Caco-2 (cell line): ENCODE results near the gene GRIK3. TPM values are rescaled to one million over a fixed set of nuclear protein-coding genes. Genes with fewer than 3 reads are reported as not detected.
"Not testable (repeated sequence)": the region's sequence is repeated elsewhere in the genome, so short reads cannot be mapped to it uniquely, and the experiment has no call there.

ENCODE experiments used
- Bru-seq: library from RNA; stranded (reverse); fragments of 400-500 nt; gene quantifications from one replicate; lab custom pipeline; 2021; lab: Mats Ljungman, UMichigan
- BruChase-seq, 2 experiments: library from RNA; stranded (reverse); fragments of 400-500 nt; gene quantifications; one replicate each; lab custom pipeline; 2021; lab: Mats Ljungman, UMichigan
- BruUV-seq: library from RNA; stranded (reverse); fragments of 400-500 nt; replicated peaks from 2 replicates; lab custom pipeline; 2021; lab: Mats Ljungman, UMichigan
- CTCF ChIA-PET: fragments of 300-600 bp; sonication (Branson Sonifier 250); formaldehyde crosslinking; loops from one replicate; lab custom pipeline; 2022; ENCODE audit warnings: antibody characterized with exemption; lab: Charles Lee
- POLR2A ChIA-PET: fragments of 300-600 bp; sonication (Branson Sonifier 250); formaldehyde crosslinking; loops from one replicate; lab custom pipeline; 2022; ENCODE audit warnings: antibody characterized with exemption; lab: Charles Lee
- DNase-seq, 2 experiments: peaks; one replicate each; pipeline versions ENCODE4 v3.0.0 to v3.0.0-alpha.2; 2020 to 2022
- H3K27me3 ChIP-seq: replicated peaks from 2 replicates; pipeline ENCODE4 v1.6.0; 2011; ENCODE audit warnings: low read length; ENCODE audit not compliant: control insufficient read depth, insufficient read depth
- H3K36me3 ChIP-seq: 2 replicates; pipeline ENCODE4 v1.5.1; 2011; ENCODE audit warnings: low read length; ENCODE audit not compliant: control insufficient read depth, insufficient read depth
- H3K4me1 ChIP-seq: fragments of 250-450 bp; sonication (Bioruptor Pico); 2 replicates; pipeline ENCODE4 v1.5.1; 2020; ENCODE audit warnings: mild to moderate bottlenecking
- H3K4me3 ChIP-seq: 2 replicates; pipeline ENCODE4 v1.5.1; 2011; ENCODE audit warnings: low read depth, mild to moderate bottlenecking, control low read depth, low read length
- H3K9me3 ChIP-seq: fragments of 250-450 bp; sonication (Bioruptor Pico); 2 replicates; pipeline ENCODE4 v1.5.1; 2020; ENCODE audit warnings: mild to moderate bottlenecking, moderate library complexity
- H3K27ac Mint-ChIP-seq: one replicate; pipeline ENCODE4 v1.8.0; 2022; ENCODE audit warnings: mixed read lengths; ENCODE audit not compliant: unreplicated experiment
- H3K27me3 Mint-ChIP-seq: one replicate; pipeline ENCODE4 v1.8.0; 2022; ENCODE audit warnings: mixed read lengths; ENCODE audit not compliant: insufficient read depth, unreplicated experiment
- H3K36me3 Mint-ChIP-seq: one replicate; pipeline ENCODE4 v1.8.0; 2022; ENCODE audit warnings: mild to moderate bottlenecking, mixed read lengths; ENCODE audit not compliant: insufficient read depth, unreplicated experiment
- H3K4me1 Mint-ChIP-seq: one replicate; pipeline ENCODE4 v1.8.0; 2022; ENCODE audit warnings: low read depth, mixed read lengths; ENCODE audit not compliant: unreplicated experiment
- H3K4me3 Mint-ChIP-seq: one replicate; pipeline ENCODE4 v1.8.0; 2022; ENCODE audit warnings: mild to moderate bottlenecking, moderate library complexity, mixed read lengths; ENCODE audit not compliant: unreplicated experiment
- H3K9me3 Mint-ChIP-seq: one replicate; pipeline ENCODE4 v1.8.0; 2022; ENCODE audit warnings: mixed read lengths; ENCODE audit not compliant: unreplicated experiment
- intact Hi-C: fragments of 100-400 bp; cut with micrococcal nuclease; formaldehyde crosslinking; loops from one replicate; pipeline ENCODE4 v1.10.0; 2022; ENCODE audit not compliant: unreplicated experiment
- long read RNA-seq: library from polyadenylated mRNA; stranded (forward); transcript quantifications from one replicate; pipeline ENCODE4 v2.0.0, GENCODE V29; 2022
- total RNA-seq: library from RNA; stranded (reverse); gene quantifications from 2 replicates; pipeline ENCODE4 v1.2.3, GENCODE V29; 2022
- TF ChIP-seq, protein P1 (sequence below), 2 experiments: fragments of 200-600 bp in 1 of 2; IDR thresholded peaks; 1 replicate in 1 of 2; 2 replicates in 1 of 2; pipeline versions ENCODE4 v1.5.1 to v1.8.0; 2011 to 2022; ENCODE audit warnings: antibody characterized with exemption in 1 of 2, control low read depth in 1 of 2, inconsistent platforms in 1 of 2, low read depth in 1 of 2, low read length in 1 of 2, mild to moderate bottlenecking in 1 of 2, moderate library complexity in 1 of 2; ENCODE audit not compliant: insufficient read depth in 1 of 2, severe bottlenecking in 1 of 2, unreplicated experiment in 1 of 2

GRIK3 gene
- total RNA-seq (not detected in 2 replicates), Bru-seq, nascent RNA (not detected), BruChase-seq, experiment 1, labeled RNA remaining after a 2-hour chase (not detected), BruChase-seq, experiment 2, labeled RNA remaining after a 6-hour chase (percentile 0 among the genes with signal in this experiment)
- long read RNA-seq: 0 reads

DNA sequence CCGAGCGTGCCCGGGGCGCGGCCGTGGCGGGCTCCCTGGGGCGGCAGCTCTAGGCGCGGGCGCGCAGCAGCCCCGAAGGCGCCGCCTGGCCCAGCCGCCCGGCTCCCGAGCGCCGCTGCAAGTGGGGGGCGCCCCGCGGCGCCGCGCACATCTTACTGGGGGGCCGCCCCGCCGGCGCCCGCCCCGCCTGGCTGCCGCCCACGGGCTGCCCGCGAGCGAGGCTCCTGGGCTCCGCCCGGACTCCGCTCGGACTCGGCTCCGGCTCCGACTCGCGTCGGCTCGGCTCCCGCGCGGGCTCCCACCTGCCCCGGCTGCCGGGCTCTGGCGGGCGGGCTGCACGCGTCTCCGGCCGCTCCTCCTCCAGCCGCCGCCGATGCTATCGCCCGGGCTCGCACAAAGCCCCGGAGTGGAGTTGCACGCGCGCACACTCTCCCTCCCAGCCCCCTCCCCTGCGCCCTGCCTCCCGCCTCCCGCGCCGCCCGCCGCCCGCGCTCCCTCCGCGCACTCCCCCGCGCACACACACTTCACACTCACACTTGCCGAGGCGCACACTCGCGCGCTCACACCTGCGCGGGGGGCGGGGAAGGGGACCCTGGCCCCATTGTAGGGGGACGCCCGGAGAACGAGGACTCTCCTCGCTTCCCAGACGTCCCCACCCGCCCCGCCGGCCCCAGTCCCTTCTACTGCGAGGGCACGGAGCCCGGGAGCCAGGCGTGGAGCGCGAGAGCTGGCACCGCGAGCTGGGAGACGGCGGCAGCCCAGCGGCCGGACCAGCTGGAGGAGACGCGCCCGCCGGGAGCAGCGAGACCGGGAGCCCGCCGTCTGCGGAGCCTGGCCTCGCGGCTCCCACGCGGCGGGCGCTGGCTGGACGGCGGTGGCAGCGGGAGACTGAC, at the start of gene GRIK3:
Gene GRIK3 (minus strand): TSS at position 395 of the 893 bp plus-strand sequence. CDS start 407 bp downstream, outside the sequence.
- Histone ChIP-seq H3K36me3 (no peaks in the 10 kb centered on the region), H3K4me1 (no peaks in the 10 kb centered on the region), H3K27me3 (no peaks in the 10 kb centered on the region; the same call in 1 of the 2 replicates), H3K4me3 (no peak within 1 kb of the TSS), H3K9me3 (no peaks in the 10 kb centered on the region)
- CTCF ChIA-PET: no interaction called here
- no peak within 1 kb of the TSS for H3K4me3 Mint-ChIP-seq
- TF ChIP-seq, protein P1, sequence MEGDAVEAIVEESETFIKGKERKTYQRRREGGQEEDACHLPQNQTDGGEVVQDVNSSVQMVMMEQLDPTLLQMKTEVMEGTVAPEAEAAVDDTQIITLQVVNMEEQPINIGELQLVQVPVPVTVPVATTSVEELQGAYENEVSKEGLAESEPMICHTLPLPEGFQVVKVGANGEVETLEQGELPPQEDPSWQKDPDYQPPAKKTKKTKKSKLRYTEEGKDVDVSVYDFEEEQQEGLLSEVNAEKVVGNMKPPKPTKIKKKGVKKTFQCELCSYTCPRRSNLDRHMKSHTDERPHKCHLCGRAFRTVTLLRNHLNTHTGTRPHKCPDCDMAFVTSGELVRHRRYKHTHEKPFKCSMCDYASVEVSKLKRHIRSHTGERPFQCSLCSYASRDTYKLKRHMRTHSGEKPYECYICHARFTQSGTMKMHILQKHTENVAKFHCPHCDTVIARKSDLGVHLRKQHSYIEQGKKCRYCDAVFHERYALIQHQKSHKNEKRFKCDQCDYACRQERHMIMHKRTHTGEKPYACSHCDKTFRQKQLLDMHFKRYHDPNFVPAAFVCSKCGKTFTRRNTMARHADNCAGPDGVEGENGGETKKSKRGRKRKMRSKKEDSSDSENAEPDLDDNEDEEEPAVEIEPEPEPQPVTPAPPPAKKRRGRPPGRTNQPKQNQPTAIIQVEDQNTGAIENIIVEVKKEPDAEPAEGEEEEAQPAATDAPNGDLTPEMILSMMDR (IDR thresholded peaks at IDR 0.05; ENCODE audit: insufficient read depth in 1 of 2, low read depth in 1 of 2, low read length in 1 of 2, severe bottlenecking in 1 of 2, unreplicated experiment in 1 of 2): no peak
- no peak for DNase-seq
- no TSS peak for BruUV-seq
- no peak within 1 kb of the TSS for H3K27ac Mint-ChIP-seq
- no peaks in the 10 kb centered on the region for H3K36me3 Mint-ChIP-seq
- H3K4me1 Mint-ChIP-seq: no peaks in the 10 kb centered on the region
- intact Hi-C loops: no loop called here
- POLR2A ChIA-PET: no interaction called here
- no peaks in the 10 kb centered on the region for H3K9me3 Mint-ChIP-seq
- peaks cover 5% of the 10 kb centered on the region for H3K27me3 Mint-ChIP-seq

DNA sequence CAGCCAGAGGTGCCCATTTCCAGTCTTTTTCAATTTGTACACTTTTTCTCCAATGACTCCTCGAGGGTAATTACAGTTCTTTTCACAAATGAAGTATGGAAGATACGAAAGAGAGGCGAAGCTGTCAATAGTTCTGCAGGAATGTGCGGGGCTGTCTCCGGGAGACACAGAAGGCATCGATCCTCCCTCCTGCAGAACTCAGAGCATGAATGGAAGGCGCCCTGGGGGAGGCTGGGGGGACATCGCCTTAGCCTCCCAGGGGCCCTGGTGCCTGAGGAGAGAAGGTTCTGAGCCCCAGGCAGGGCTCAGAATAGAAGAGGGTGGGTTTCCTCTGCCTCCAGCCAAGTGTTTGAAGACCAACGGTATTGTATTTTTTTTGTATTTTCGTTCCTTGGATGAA, 49.7 kb upstream of the GRIK3 start:
- ChIA-PET POLR2A (no interaction called here), CTCF (no interaction called here)
- TF ChIP-seq, protein P1 (IDR thresholded peaks at IDR 0.05; ENCODE audit: insufficient read depth in 1 of 2, low read depth in 1 of 2, low read length in 1 of 2, severe bottlenecking in 1 of 2, unreplicated experiment in 1 of 2): no peak
- BruUV-seq: no TSS peak
- Histone ChIP-seq H3K4me3 (no peak overlapping the region), H3K4me1 (no peaks in the 10 kb centered on the region), H3K9me3 (no peaks in the 10 kb centered on the region), H3K27me3 (no peaks in the 10 kb centered on the region), H3K36me3 (no peaks in the 10 kb centered on the region)
- Mint-ChIP-seq H3K27me3 (peaks cover 6% of the 10 kb centered on the region), H3K9me3 (no peaks in the 10 kb centered on the region), H3K4me1 (no peaks in the 10 kb centered on the region), H3K4me3 (no peak overlapping the region), H3K36me3 (no peaks in the 10 kb centered on the region), H3K27ac (no peak overlapping the region)
- intact Hi-C loops: no loop called here
- DNase-seq: no peak

DNA sequence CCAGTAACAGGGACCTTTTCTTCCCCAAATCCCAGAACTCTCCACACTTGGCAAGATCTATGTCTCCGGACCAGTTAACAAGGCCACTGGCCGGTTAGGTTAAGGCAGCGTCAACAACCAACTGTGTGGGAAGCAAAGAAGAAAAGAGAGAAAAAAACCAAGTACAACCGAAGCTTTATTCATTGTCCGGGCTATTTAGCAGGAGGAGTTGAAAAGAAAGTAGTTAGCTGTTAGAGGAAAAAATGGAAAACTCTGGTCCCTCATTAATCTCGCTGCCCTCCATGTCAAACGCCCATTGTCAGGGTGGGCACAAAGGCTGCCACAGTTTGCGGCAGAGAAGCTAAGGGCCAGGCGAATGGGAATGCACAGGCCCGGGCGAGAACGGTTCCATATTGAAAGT, 49.3 kb upstream of the GRIK3 start:
- H3K4me3 Mint-ChIP-seq: no peak overlapping the region
- POLR2A ChIA-PET: no interaction called here
- no peaks in the 10 kb centered on the region for H3K9me3 Mint-ChIP-seq
- no peak for DNase-seq
- Histone ChIP-seq H3K36me3 (no peaks in the 10 kb centered on the region), H3K4me1 (no peaks in the 10 kb centered on the region), H3K27me3 (no peaks in the 10 kb centered on the region), H3K4me3 (no peak overlapping the region), H3K9me3 (no peaks in the 10 kb centered on the region)
- TF ChIP-seq, protein P1 (IDR thresholded peaks at IDR 0.05; ENCODE audit: insufficient read depth in 1 of 2, low read depth in 1 of 2, low read length in 1 of 2, severe bottlenecking in 1 of 2, unreplicated experiment in 1 of 2): no peak
- BruUV-seq: no TSS peak
- CTCF ChIA-PET: no interaction called here
- intact Hi-C loops: no loop called here
- H3K36me3 Mint-ChIP-seq: no peaks in the 10 kb centered on the region
- H3K4me1 Mint-ChIP-seq: no peaks in the 10 kb centered on the region
- H3K27ac Mint-ChIP-seq: no peak overlapping the region
- peaks cover 6% of the 10 kb centered on the region for H3K27me3 Mint-ChIP-seq

DNA sequence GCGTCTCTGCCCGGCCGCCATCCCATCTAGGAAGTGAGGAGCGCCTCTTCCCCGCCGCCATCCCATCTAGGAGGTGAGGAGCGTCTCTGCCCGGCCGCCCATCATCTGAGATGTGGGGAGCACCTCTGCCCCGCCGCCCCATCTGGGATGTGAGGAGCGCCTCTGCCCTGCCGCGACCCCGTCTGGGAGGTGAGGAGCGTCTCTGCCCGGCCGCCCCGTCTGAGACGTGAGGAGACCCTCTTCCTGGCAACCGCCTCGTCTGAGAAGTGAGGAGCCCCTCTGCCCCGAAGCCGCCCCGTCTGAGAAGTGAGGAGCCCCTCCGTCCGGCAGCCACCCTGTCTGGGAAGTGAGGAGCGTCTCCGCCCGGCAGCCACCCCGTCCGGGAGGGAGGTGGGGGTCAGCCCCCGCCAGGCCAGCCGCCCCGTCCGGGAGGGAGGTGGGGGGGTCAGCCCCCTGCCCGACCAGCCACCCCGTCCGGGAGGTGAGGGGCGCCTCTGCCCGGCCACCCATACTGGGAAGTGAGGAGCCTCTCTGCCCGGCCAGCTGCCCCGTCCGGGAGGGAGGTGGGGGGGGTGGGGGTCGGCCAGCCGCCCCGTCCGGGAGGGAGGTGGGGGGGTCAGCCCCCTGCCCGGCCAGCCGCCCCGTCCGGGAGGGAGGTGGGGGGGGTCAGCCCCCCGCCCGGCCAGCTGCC, 46.1 kb upstream of the GRIK3 start:
- H3K27me3 Mint-ChIP-seq, H3K27me3 ChIP-seq, DNase-seq, H3K4me3 Mint-ChIP-seq, H3K9me3 Mint-ChIP-seq, H3K4me1 ChIP-seq, H3K27ac Mint-ChIP-seq, POLR2A ChIA-PET, CTCF ChIA-PET, BruUV-seq, H3K4me1 Mint-ChIP-seq, H3K36me3 Mint-ChIP-seq, intact Hi-C loops, H3K9me3 ChIP-seq, H3K36me3 ChIP-seq, H3K4me3 ChIP-seq: not testable (repeated sequence)
